Thyroid gland (tissue), 4 donors: Measurements from ENCODE around the gene ITGB2. TPM values are rescaled to one million over a fixed set of nuclear protein-coding genes. Genes with fewer than 3 reads are reported as not detected.

ENCODE experiments used
- DNase-seq, 2 donors: peaks; one replicate each; pipeline ENCODE4 v3.0.0-alpha.2; 2019
- H3K27ac ChIP-seq, 3 donors: fragments of 200-600 bp; sonication (generic); 1 replicate in 2 of 3; 2 replicates in 1 of 3; pipeline ENCODE4 v1.5.1; 2016 to 2019; ENCODE audit warnings: mild to moderate bottlenecking in 1 of 3, moderate library complexity in 1 of 3
- H3K27me3 ChIP-seq: fragments of 200-600 bp; sonication (generic); one replicate; pipeline ENCODE4 v1.5.1; 2019
- H3K36me3 ChIP-seq, 2 donors: fragments of 200-600 bp; sonication (generic); one replicate each; pipeline ENCODE4 v1.5.1; 2016 to 2019
- H3K4me1 ChIP-seq, 2 donors: fragments of 200-600 bp; sonication (generic); one replicate each; pipeline ENCODE4 v1.5.1; 2017 to 2019
- H3K4me3 ChIP-seq, 3 donors: fragments of 200-600 bp; sonication (generic); replicated peaks in 1 of 3; 1 replicate in 2 of 3; 2 replicates in 1 of 3; pipeline ENCODE4 v1.5.1; 2016; ENCODE audit warnings: mild to moderate bottlenecking in 1 of 3
- H3K9me3 ChIP-seq: fragments of 200-600 bp; sonication (generic); one replicate; pipeline ENCODE4 v1.5.1; 2017
- CTCF ChIP-seq, 6 experiments: fragments of 200-600 bp in 3 of 6; fragments of 450-650 bp in 3 of 6; sonication (generic) in 3 of 6; IDR thresholded peaks; one replicate each; pipeline ENCODE4 v1.5.1; 2016 to 2019; ENCODE audit warnings: antibody characterized with exemption in 6 of 6, mild to moderate bottlenecking in 2 of 6, inconsistent platforms in 1 of 6, moderate library complexity in 1 of 6
- POLR2A ChIP-seq, 2 donors: fragments of 450-650 bp; IDR thresholded peaks; one replicate each; pipeline ENCODE4 v1.6.1; 2017; ENCODE audit warnings: antibody characterized with exemption in 2 of 2, mild to moderate bottlenecking in 2 of 2, moderate library complexity in 1 of 2
- WGBS, 2 donors: methylation state at CpG; one replicate each; pipeline ENCODE4 v1.1.5; 2017; 5-methylcytosine and 5-hydroxymethylcytosine counted together
- intact Hi-C: fragments of 100-400 bp; cut with DNase I; formaldehyde crosslinking; loops from one replicate; pipeline ENCODE4 v1.15.1; 2023
- total RNA-seq, 4 donors: library from RNA; depleted of rRNA; stranded (reverse); fragments of >200 nt; gene quantifications; one replicate each; pipeline ENCODE4 v1.2.3, GENCODE V29; 2016

Gene ITGB2
- total RNA-seq, 4 donors from 2014 or later = 18.4 to 79.4 (median 27.5) TPM

DNA sequence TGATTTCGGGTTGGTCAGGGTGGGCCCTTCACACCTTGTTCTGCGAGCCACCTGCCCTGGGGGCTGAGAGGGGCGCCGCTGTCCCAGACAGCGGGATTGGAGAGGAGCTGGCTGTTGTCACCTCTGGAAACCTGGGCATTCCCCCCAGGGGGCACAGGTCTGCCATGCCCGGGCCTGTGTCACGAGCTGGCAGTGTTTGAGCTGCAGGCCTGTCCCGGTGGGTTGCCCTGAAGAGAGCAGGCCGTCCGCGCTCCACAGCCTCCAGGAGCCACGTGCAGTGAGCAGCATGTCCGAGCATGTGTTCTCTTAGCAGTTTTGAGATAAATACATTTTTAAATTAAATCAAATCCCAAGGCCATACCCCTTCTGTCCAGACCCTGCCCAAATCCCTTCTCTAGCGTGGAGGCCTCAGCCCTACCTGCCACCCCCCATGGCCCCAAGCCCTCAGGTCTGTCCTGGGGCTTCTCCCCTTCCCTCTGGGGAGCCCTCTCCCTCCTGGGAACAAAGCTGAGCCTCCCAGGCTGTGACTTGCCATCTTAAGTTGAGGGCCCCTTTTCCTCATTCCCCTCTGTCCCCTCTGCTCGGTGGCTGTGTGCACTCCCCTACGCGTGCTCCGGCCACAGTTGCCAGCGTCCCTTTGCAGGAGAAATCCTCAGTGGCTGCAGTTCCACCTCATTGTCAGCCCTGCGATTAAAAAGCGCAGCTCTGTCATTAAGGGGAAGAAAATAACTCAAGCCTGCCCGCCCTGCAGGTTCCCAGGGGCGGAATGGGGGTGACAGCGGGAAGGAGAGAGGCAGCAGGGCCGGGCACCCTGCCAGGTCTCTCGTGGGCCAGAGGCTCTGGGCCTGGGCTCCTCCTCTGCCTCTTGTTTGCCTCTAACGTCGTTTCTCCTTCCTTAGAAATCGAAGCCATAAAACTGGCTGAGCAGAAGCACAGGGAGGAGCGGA lies 45.7 kb upstream of the ITGB2 start:
- H3K4me1 ChIP-seq = peaks cover 9 to 41% of the 10 kb centered on the region in 2 donors
- no peak for TF ChIP-seq POLR2A (IDR thresholded peaks at IDR 0.05)
- no peak for TF ChIP-seq CTCF (IDR thresholded peaks at IDR 0.05)
- peak; percentile 74 to 82 for DNase-seq
- H3K36me3 ChIP-seq = no peaks in the 10 kb centered on the region
- no peak overlapping the region for H3K4me3 ChIP-seq
- H3K9me3 ChIP-seq = no peaks in the 10 kb centered on the region
- intact Hi-C loops = no loop called here
- H3K27ac ChIP-seq = peak overlapping the region in 2 of 3 donors; percentile 49 to 63
- no peaks in the 10 kb centered on the region for H3K27me3 ChIP-seq
- 49% methylated on average over 20 to 28 of the region's 30 CpGs for WGBS, 2 donors

DNA sequence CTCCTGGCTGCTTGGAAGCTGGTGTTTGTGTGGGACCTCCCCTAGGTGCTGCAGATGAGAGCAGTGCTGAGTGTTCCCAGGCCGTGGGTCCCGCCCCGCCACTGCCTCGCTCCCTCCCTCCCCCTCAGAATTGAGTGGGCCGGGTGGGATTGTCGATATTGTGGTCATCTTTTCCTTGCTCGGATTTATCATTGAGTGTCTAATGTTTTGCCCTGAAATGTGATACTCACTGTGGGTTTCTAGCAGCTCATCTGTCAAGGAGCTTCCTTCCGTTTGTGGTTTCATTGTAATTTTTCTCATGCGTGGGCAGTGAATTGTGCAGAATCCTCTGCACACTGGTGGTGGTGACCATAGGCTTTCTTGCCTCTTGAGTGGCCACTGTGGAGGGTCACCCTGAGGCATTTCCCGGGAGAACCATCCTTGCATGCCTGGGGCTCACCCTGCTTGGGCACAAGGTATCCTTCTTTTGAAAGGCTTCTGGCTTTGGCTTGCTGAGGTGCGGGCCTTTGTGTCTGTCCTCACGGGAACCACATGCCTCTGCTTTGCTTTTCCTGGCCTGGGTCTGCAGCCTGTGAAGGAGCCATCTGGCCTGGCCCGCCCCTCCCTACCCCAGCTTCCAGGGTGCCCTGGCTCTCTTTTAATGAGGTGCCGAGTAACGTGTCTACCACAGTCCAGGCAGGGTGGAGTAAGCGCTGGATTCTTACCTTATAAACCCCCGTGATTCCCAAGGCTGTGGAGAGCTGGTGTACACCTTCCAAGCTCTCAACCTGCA lies 44.7 kb upstream of the ITGB2 start:
- intact Hi-C loops = no loop called here
- TF ChIP-seq CTCF (IDR thresholded peaks at IDR 0.05) (no peak), POLR2A (IDR thresholded peaks at IDR 0.05) (no peak)
- no peak overlapping the region for H3K4me3 ChIP-seq
- 86 to 87% methylated on average over 17 of the region's 17 CpGs for WGBS, 2 donors
- no peak overlapping the region for H3K27ac ChIP-seq
- no peak for DNase-seq
- H3K4me1 ChIP-seq = peaks cover 9 to 41% of the 10 kb centered on the region in 2 donors
- no peaks in the 10 kb centered on the region for H3K27me3 ChIP-seq
- peaks cover 0 to under 1% of the 10 kb centered on the region in 2 donors for H3K36me3 ChIP-seq
- no peaks in the 10 kb centered on the region for H3K9me3 ChIP-seq

DNA sequence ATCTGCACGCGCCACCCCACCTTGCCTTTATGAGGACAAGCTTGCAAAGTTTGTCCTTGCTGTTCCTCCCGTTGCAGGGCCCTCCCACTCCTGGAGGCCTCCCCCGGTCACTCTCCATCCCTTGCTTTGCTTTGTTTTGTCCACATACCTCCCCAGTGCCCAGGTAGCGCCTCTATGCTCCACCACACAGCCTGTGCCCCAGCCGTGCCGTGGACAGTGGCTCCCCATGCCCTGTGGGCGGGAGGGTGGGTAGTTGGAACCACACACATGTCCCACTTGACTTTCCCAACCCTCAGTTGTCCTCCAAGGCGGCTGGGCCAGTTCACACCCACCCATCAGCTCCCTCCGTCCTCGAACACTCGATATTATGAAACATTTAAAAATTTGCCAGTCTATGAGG lies 43.7 kb upstream of the ITGB2 start:
- no peaks in the 10 kb centered on the region for H3K27me3 ChIP-seq
- intact Hi-C loops = no loop called here
- no peaks in the 10 kb centered on the region for H3K9me3 ChIP-seq
- H3K36me3 ChIP-seq = peaks cover 0 to 4% of the 10 kb centered on the region in 2 donors
- no peak overlapping the region for H3K4me3 ChIP-seq
- no peak for TF ChIP-seq CTCF (IDR thresholded peaks at IDR 0.05)
- no peak for TF ChIP-seq POLR2A (IDR thresholded peaks at IDR 0.05)
- peaks cover 9 to 49% of the 10 kb centered on the region in 2 donors for H3K4me1 ChIP-seq
- DNase-seq = no peak
- no peak overlapping the region for H3K27ac ChIP-seq
- 95 to 97% methylated on average over 12 of the region's 12 CpGs for WGBS, 2 donors

DNA sequence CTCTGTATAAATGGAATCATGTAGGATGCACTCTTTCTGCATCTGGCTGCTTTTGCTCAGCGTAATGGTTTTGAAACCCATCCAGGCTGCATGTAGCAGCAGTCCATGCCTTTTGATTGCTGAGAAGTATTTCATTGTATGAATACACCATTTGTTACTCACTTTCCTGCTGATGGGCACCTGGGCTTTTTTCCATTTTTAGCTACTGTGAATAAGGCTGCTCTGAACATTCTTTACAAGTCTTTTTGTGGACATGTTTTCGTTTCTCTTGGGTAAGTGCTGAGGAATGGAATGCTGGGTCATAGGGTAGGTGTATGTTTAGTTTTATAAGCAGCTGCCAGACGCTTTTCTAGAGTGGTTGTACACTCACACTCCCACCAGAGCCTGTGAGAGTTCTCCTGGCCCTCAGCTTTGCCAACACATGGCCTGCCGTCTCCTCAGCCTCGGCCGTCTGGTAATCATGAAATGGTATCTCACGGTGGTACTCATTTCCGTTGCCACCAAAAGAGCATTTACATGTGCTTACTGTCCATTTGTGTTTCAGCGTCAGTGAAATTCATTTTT lies 41.8 kb upstream of the ITGB2 start:
- Histone ChIP-seq H3K9me3 (no peaks in the 10 kb centered on the region), H3K4me3 (no peak overlapping the region), H3K36me3 (peaks cover 0 to 4% of the 10 kb centered on the region in 2 donors), H3K27me3 (no peaks in the 10 kb centered on the region), H3K27ac (peak overlapping the region; percentile 42 to 69 (median 58)), H3K4me1 (peaks cover 9 to 56% of the 10 kb centered on the region in 2 donors)
- intact Hi-C loops = no loop called here
- 50 to 65% methylated on average over 9 of the region's 9 CpGs for WGBS, 2 donors
- TF ChIP-seq CTCF (IDR thresholded peaks at IDR 0.05) = no peak
- TF ChIP-seq POLR2A (IDR thresholded peaks at IDR 0.05) = no peak
- DNase-seq = peak; percentile 55 to 63
